HG02885 (cell line): ENCODE measurements around the gene CTNNBL1.

Experiments used
- ATAC-seq: cut with Tn5 transposase; IDR thresholded peaks from one replicate; pipeline ENCODE4 v1.9.1; 2021; ENCODE audit warnings: mild to moderate bottlenecking; ENCODE audit not compliant: unreplicated experiment, poor library complexity

The CTNNBL1 gene

GRCh38 chr20:37807471-37808232 is 113.8 kb downstream of the CTNNBL1 start:
- ATAC-seq, result no peak

- ATAC-seq, result no peak
Observed at GRCh38 chr20:37808233-37809070, 114.6 kb downstream of the CTNNBL1 start.

- ATAC-seq, result no peak
Observed at GRCh38 chr20:37810027-37810426, 116.2 kb downstream of the CTNNBL1 start.

GRCh38 chr20:37816003-37816402 is 122.2 kb downstream of the CTNNBL1 start:
- ATAC-seq, result no peak

GRCh38 chr20:37816726-37817125 is 122.9 kb downstream of the CTNNBL1 start:
- no peak for ATAC-seq

GRCh38 chr20:37821696-37822095 is 127.9 kb downstream of the CTNNBL1 start:
- no peak for ATAC-seq

GRCh38 chr20:37822141-37822601 is 128.3 kb downstream of the CTNNBL1 start:
- ATAC-seq, result no peak

GRCh38 chr20:37823296-37823980 is 129.6 kb downstream of the CTNNBL1 start:
- no peak for ATAC-seq

- ATAC-seq, result no peak
Observed at GRCh38 chr20:37827605-37828004, 133.8 kb downstream of the CTNNBL1 start.

- no peak for ATAC-seq
Observed at GRCh38 chr20:37828684-37829083, 134.9 kb downstream of the CTNNBL1 start.

GRCh38 chr20:37829128-37829527 is 135.3 kb downstream of the CTNNBL1 start:
- ATAC-seq, result no peak

GRCh38 chr20:37833221-37833896 is 139.5 kb downstream of the CTNNBL1 start:
- ATAC-seq, result no peak

- ATAC-seq, result no peak
Observed at GRCh38 chr20:37836926-37837325, 143.1 kb downstream of the CTNNBL1 start.

GRCh38 chr20:37837924-37838323 is 144.1 kb downstream of the CTNNBL1 start:
- ATAC-seq, result no peak

GRCh38 chr20:37838769-37839431 is 145.1 kb downstream of the CTNNBL1 start:
- ATAC-seq, result no peak

- ATAC-seq, result no peak
Observed at GRCh38 chr20:37839432-37839827, 145.6 kb downstream of the CTNNBL1 start.

- ATAC-seq, result no peak
Observed at GRCh38 chr20:37839955-37840354, 146.1 kb downstream of the CTNNBL1 start.

- ATAC-seq, result no peak
Observed at GRCh38 chr20:37841389-37841788, 147.6 kb downstream of the CTNNBL1 start.

GRCh38 chr20:37841971-37842370 is 148.1 kb downstream of the CTNNBL1 start:
- ATAC-seq, result no peak

- no peak for ATAC-seq
Observed at GRCh38 chr20:37845241-37845681, 151.4 kb downstream of the CTNNBL1 start.
